K562 (cell line): ENCODE measurements around the gene KLHL22. TPM values are rescaled to one million over a fixed set of nuclear protein-coding genes. Genes with fewer than 3 reads are reported as not detected.

Experiments used
- ATF3 ChIP-seq, 2 experiments: fragments of 450-650 bp in 1 of 2; sonication (generic) in 1 of 2; formaldehyde crosslinking in 1 of 2; IDR thresholded peaks in 1 of 2; conservative IDR thresholded peaks in 1 of 2; 2 replicates each; pipeline versions ENCODE4 v1.6.1 to v1.8.1; 2016 to 2023; ENCODE audit warnings: mild to moderate bottlenecking in 2 of 2, moderate library complexity in 2 of 2, inconsistent platforms in 1 of 2, missing genetic modification reagents in 1 of 2
- CEBPG ChIP-seq, 3 experiments: fragments of 200-800 bp in 1 of 3; sonication (Bioruptor generic) in 1 of 3; sonication (generic) in 1 of 3; formaldehyde crosslinking in 1 of 3; IDR thresholded peaks in 2 of 3; conservative IDR thresholded peaks in 1 of 3; 2 replicates each; pipeline versions ENCODE4 v1.6.1 to v1.8.0; 2016 to 2022; ENCODE audit warnings: missing compliant biosample characterization in 2 of 3, missing genetic modification characterization in 2 of 3, mild to moderate bottlenecking in 1 of 3, missing genetic modification reagents in 1 of 3
- CTBP1 ChIP-seq: fragments of 450-650 bp; IDR thresholded peaks from 2 replicates; pipeline ENCODE4 v1.6.1; 2016; ENCODE audit warnings: borderline replicate concordance
- CTCFL ChIP-seq: IDR thresholded peaks from 2 replicates; pipeline ENCODE4 v1.6.1; 2011; ENCODE audit warnings: borderline replicate concordance, low read depth, mild to moderate bottlenecking, moderate library complexity, low read length; ENCODE audit not compliant: insufficient read depth, poor library complexity, severe bottlenecking
- ERF ChIP-seq: fragments of 450-650 bp; formaldehyde crosslinking; IDR thresholded peaks from 2 replicates; pipeline ENCODE4 v1.4.0; 2020; ENCODE audit warnings: mild to moderate bottlenecking, mixed read lengths
- FOXM1 ChIP-seq, 2 experiments: fragments of 450-650 bp in 1 of 2; sonication (generic) in 1 of 2; formaldehyde crosslinking in 1 of 2; IDR thresholded peaks; 2 replicates each; pipeline versions ENCODE4 v1.6.1 to v1.9.0; 2017 to 2022; ENCODE audit warnings: low read depth in 2 of 2, mild to moderate bottlenecking in 2 of 2, missing genetic modification reagents in 1 of 2, moderate library complexity in 1 of 2
- PCBP2 ChIP-seq: fragments of 200-400 bp; formaldehyde crosslinking; IDR thresholded peaks from 2 replicates; pipeline ENCODE4 v1.6.1; 2018; ENCODE audit warnings: low read length, low read depth, mild to moderate bottlenecking, moderate library complexity; ENCODE audit not compliant: poor library complexity, severe bottlenecking
- TCF7 ChIP-seq: sonication (generic); IDR thresholded peaks from 2 replicates; pipeline ENCODE4 v1.6.1; 2016; ENCODE audit warnings: antibody characterized with exemption, borderline replicate concordance
- YY1 ChIP-seq, 3 experiments: IDR thresholded peaks; 2 replicates each; pipeline ENCODE4 v1.6.1; 2011; ENCODE audit warnings: low read length in 2 of 3, mild to moderate bottlenecking in 2 of 3, moderate library complexity in 2 of 3, borderline replicate concordance in 1 of 3, control low read depth in 1 of 3, low read depth in 1 of 3; ENCODE audit not compliant: insufficient read depth in 3 of 3, insufficient replicate concordance in 2 of 3, control insufficient read depth in 1 of 3, insufficient read length in 1 of 3; ENCODE audit errors: extremely low read depth in 1 of 3
- ZBTB7A ChIP-seq: IDR thresholded peaks from 2 replicates; pipeline ENCODE4 v1.6.1; 2011; ENCODE audit warnings: low read depth, mild to moderate bottlenecking, low read length, moderate library complexity, borderline replicate concordance; ENCODE audit not compliant: control insufficient read depth
- ZBTB9 ChIP-seq: fragments of 450-650 bp; formaldehyde crosslinking; IDR thresholded peaks from 2 replicates; pipeline ENCODE4 v1.4.0; 2020; ENCODE audit warnings: mild to moderate bottlenecking, moderate library complexity
- ZFPM2 ChIP-seq: fragments of 250-450 bp; sonication (Bioruptor Pico); IDR thresholded peaks from 2 replicates; pipeline ENCODE4 v1.5.1; 2022; ENCODE audit warnings: mild to moderate bottlenecking
- ZNF76 ChIP-seq: fragments of 250-450 bp; sonication (Bioruptor Pico); IDR thresholded peaks from 2 replicates; pipeline ENCODE4 v1.4.0; 2020; ENCODE audit warnings: mild to moderate bottlenecking, moderate library complexity, borderline replicate concordance
- polyA plus RNA-seq, 8 experiments: library from polyadenylated mRNA; depleted of rRNA in 4 of 8; stranded (reverse) in 5 of 8; unstranded in 3 of 8; fragments of >200 nt; fragmentation: Nextera tagmentation in 2 of 8; fragmentation: Illumina TruSeq in 1 of 8; extraction: Ambion mirVana in 2 of 8; extraction: Trizol in 1 of 8; gene quantifications; 2 replicates each; pipeline versions ENCODE4 v1.2.1 to v1.2.3, GENCODE V29; 2011 to 2014; ENCODE audit warnings: inconsistent platforms in 1 of 8, missing spikeins in 1 of 8
- total RNA-seq, 7 experiments: library from RNA; depleted of rRNA in 6 of 7; stranded (reverse); fragments of >200 nt in 6 of 7; fragmentation: Illumina TruSeq in 2 of 7; extraction: Trizol in 2 of 7; gene quantifications; 2 replicates each; pipeline versions ENCODE4 v1.2.1 to v1.2.3, GENCODE V29; 2011 to 2021; ENCODE audit warnings: low replicate concordance in 1 of 7

The KLHL22 gene
- total and polyA plus RNA-seq, 9 of the 15 experiments (the other 6 are each of a cell fraction or from before 2014, with no cell fraction given), result 1.3 to 25.6 (median 15.2) TPM

- TF ChIP-seq ZBTB9 (CRISPR knock-in tag) (no peak), ATF3 (IDR thresholded peaks at IDR 0.05) (peak; percentile 60), ATF3 (CRISPR knock-in tag; conservative IDR thresholded peaks at IDR 0.05) (no peak), ZNF76 (CRISPR knock-in tag) (peak; percentile 24; the same call in 1 of the 2 replicates), CTCFL (peak; percentile 17), TCF7 (0 out of 2 replicates have a peak, but pooled peaks have one; percentile 19), CEBPG (CRISPR knock-in tag; IDR thresholded peaks at IDR 0.05) (peak; percentile 65; the same call in 1 of the 2 replicates), CEBPG (tag; conservative IDR thresholded peaks at IDR 0.05 in 1 of 2, IDR thresholded peaks at IDR 0.05 in 1 of 2) (no peak), FOXM1 (IDR thresholded peaks at IDR 0.05; ENCODE audit: low read depth) (no peak), FOXM1 (CRISPR knock-in tag; IDR thresholded peaks at IDR 0.05; ENCODE audit: low read depth) (peak; percentile 90; the same call in 1 of the 2 replicates), ERF (CRISPR knock-in tag) (peak; percentile 7; the same call in 1 of the 2 replicates), PCBP2 (no peak), ZFPM2 (CRISPR knock-in tag) (0 out of 2 replicates have a peak, but pooled peaks have one; percentile 6), ZBTB7A (peak; percentile 38; the same call in 1 of the 2 replicates), CTBP1 (no peak), YY1 (IDR thresholded peaks at IDR 0.05; ENCODE audit: borderline replicate concordance in 1 of 3, control insufficient read depth in 1 of 3, extremely low read depth in 1 of 3, insufficient read depth in 3 of 3, insufficient read length in 1 of 3, insufficient replicate concordance in 2 of 3, low read depth in 1 of 3, low read length in 2 of 3) (peak in 1 of 3 experiments; percentile 8)
These were observed 64.7 kb downstream of the KLHL22 start (continued) for GRCh38 chr22:20430720-20431510.
